AG10803 (cell line): ENCODE measurements around the gene ECE2.

Source experiments
- DNase-seq: peaks from one replicate; pipeline ENCODE4 v3.0.0; 2010; ENCODE audit warnings: low read depth
- H3K4me3 ChIP-seq: 2 replicates; pipeline ENCODE4 v1.5.1; 2011; ENCODE audit warnings: mild to moderate bottlenecking, low read length, control low read depth
- CTCF ChIP-seq: conservative IDR thresholded peaks from 2 replicates; pipeline ENCODE4 v1.5.1; 2011; ENCODE audit warnings: mild to moderate bottlenecking, low read length, control low read depth, inconsistent platforms

The ECE2 gene

GRCh38 chr3:184315871-184316661, 40.2 kb downstream of the ECE2 start:
- DNase-seq: peak; percentile 16
- H3K4me3 ChIP-seq: peak overlapping the region; percentile 90
- no peak for TF ChIP-seq CTCF

GRCh38 chr3:184316792-184317191, 41.0 kb downstream of the ECE2 start:
- peak overlapping the region; percentile 90 for H3K4me3 ChIP-seq
- no peak for DNase-seq
- TF ChIP-seq CTCF: no peak

- TF ChIP-seq CTCF: no peak
- H3K4me3 ChIP-seq: peak overlapping the region; percentile 90
Measured at GRCh38 chr3:184317201-184317600, 41.4 kb downstream of the ECE2 start.

GRCh38 chr3:184320104-184320445, 44.3 kb downstream of the ECE2 start:
- peak overlapping the region; percentile 47 for H3K4me3 ChIP-seq
- no peak for TF ChIP-seq CTCF
- peak; percentile 97 for DNase-seq

More at GRCh38 chr3:184317201-184317600, 41.4 kb downstream of the ECE2 start:
- no peak for DNase-seq

- H3K4me3 ChIP-seq: no peak overlapping the region
- no peak for DNase-seq
- no peak for TF ChIP-seq CTCF
Measured at GRCh38 chr3:184321666-184322065, 45.8 kb downstream of the ECE2 start.

GRCh38 chr3:184322731-184323487, 47.1 kb downstream of the ECE2 start:
- DNase-seq: peak; percentile 67
- H3K4me3 ChIP-seq: no peak overlapping the region
- no peak for TF ChIP-seq CTCF

- no peak for DNase-seq
- TF ChIP-seq CTCF: no peak
- no peak overlapping the region for H3K4me3 ChIP-seq
Measured at GRCh38 chr3:184323696-184324095, 47.9 kb downstream of the ECE2 start.
